Left hindlimb (tissue), 1 donor: Measurements from ENCODE around the gene HEPACAM.

Source experiments
- DNase-seq: peaks from one replicate; pipeline ENCODE4 v3.0.0-alpha.2; 2018

The HEPACAM gene

DNA sequence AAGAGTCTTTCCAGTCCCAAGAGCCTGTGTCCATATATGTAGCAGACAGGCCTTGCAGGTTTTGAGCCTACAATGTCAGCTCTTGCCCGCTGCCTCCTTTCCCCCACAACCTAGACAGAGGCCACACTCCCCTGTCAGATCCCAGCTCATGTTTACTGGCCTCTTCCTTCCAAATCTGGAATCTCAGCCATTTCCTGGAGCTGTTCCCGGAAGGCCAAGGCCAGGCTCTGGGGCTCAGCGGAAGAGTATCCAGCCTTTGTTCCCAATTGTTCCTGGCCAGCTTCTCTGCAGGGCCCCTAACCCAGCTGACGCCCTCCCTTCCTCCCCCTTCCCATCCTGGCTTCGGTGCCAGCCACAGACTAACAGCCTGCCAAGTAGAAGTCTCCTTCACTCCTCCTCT is 37.1 kb downstream of the HEPACAM start:
- DNase-seq, result peak; percentile 85

DNA sequence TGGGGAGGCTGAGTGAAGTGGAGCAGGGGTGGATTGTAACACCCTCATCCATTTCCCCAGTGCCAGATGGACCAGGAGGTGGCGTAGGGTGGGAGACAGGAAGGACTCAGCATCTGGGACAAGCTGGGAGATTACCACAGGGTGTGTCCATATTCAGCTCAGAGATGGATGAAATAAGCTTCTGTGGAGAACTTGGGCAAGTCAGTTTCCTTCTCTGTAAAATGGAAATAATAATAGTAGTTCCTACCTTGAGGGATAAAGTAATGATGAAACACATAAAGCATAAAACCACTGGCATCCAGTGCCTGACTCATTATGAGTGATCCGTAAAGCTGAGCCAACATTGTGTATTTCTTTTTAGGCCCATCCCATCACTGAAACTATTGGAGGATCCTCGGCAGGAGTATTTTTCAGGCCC is 37.6 kb downstream of the HEPACAM start:
- DNase-seq, result no peak

DNA sequence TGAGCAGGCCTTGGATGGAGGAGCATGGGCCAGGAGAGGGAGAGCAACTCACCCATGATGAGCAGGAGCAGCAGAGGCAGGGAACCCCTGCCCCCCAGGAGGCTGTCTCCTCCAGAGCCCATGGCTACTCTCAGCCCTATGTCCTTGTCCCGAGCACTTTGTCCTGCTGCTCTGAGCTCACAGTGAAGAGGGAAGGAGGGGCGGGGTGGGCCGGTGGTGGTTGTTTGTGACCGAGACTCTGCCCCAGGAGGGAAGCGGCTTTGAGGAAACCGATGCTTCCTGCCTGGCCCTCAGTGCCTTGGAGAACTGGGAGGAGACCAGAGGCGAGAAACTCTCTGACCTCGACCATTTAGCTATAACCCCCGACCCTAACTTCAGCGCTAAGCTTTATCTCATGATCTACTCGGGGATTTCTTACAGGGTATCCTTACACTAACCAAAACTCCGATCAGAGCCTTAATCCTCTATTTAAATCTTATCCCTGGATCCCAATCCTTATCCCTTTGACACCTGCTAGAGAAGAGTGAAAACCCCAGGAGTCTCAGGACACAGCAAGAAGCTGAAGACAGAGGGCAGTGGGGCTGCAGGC is 38.1 kb downstream of the HEPACAM start, which contains the start of gene ROBO4:
ROBO4 (minus strand) TSS at position 192 of the 589 bp plus-strand sequence; CDS start at position 122, 70 bp downstream.
- DNase-seq, result no peak

DNA sequence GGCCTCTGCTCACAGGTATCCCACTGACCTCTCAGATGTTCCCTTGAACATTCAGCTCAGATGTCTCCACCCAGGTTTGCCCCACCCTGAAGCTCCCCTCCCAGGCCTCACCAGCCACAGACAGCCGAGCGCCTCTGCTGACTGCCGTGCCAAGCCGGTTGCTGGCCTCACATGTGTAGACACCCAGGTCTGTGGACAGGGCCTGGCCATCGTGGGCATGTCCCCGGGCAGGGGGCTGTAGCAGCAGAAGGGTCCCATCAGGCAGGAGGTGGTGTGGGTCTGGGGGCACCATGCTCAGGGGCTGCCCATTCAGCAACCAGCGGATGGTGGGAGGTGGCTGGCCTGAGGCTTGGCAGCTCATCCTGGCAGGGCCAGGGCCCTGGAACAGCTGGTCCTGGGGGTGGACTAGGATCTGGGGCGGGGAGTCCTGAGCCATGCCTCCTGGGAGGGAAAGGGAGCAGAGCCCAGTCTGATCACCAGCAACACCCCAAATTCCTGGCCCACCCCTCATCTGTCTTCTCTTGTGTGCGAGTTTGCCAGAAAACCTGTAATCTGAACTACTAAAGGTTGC is 38.9 kb downstream of the HEPACAM start:
- DNase-seq, result peak; percentile 70

DNA sequence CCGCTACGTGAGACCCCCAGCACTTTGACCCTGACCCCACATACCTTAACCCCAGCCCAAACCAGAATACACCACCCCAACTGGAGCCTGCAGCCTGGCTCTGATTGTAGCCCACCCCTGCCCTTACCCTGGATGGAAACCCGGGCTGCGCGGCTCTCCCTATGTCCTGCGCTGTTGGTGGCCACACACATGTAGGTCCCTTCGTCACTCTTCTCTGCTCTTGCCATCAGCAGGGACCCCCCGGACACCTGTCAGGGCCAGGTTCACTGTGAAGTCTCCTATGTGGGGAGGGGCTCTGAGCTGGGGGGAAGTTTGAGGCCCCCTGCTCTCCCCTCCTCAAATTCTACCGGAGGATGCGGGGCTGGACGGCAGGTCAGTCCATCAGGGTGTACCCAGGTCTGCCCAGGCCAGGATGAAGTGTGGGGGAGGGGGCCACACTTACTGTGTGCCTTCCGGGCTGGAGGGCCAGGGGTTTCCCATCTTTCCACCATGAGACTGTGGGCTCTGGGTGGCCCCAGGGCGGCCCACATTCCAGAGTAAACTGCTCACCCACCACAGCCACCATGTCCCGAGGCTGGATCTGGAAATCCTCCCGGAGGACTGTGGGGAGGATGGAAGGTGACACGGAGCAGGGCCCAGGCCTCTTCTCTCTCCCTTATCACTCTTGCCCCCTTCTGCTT is 39.6 kb downstream of the HEPACAM start:
- DNase-seq, result no peak

DNA sequence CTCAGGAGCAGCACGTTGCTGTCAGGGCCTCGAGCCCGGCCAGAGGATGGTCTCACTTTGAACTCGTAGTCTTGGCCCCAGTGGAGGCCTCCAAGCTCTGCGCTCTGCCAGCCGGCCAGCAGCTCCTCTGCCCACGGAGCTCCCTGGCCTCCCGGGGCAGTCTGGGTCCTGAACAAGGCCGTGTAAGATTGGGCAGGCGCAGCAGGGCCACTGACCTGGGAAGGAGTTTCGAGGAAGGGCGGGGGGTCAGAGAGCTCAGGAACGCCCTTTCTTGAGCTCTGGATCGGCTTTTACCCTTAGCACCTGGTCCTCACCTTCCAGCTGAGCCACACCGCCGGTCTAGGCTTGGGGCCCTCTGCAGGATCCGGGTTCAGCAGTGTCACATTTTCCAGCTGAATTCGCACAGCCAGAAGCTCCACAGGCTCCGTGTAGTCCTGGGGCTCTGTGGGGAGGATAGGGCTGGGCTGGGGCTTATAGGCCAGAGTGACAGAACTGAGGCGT is 40.3 kb downstream of the HEPACAM start:
- no peak for DNase-seq

DNA sequence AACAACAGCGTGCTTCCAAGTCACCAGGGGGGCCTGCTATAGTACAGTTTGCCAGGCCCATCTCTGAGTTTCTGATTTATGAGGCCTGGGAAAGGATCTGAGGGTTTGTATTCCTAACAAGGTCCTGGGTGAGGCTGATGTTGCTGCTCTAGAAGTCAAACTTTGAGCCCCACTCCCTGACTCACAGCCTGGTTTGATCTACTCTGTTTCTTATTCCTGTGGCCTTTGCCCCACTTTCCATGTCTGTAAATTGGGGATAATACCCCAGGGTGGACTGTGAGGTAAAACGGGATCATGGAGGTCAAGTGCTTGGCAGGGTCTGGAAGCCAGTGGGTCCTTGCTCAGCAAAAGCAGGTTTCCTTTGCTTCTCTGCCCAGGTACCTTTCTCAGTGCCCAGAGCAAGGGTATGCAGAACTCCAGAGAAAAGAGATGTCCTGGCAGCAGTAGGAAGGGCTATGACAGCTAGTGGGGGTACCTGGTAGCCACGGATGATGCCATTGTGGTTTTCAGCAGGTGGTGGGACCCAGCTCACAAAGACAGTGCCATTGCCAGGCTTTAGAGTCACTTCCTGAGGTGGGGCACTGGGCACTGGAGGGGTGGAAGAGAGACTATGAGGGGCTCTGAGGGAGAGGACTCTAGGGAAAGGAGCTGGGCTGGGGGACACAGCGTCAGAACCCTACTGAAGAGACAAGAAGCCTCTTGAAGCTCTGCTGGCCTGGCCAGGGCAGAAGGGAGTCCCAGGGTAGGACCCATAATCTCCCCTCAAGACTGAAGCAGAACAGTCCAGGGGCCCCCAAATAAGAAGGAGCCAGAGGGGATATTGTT is 41.0 kb downstream of the HEPACAM start:
- DNase-seq, result no peak

DNA sequence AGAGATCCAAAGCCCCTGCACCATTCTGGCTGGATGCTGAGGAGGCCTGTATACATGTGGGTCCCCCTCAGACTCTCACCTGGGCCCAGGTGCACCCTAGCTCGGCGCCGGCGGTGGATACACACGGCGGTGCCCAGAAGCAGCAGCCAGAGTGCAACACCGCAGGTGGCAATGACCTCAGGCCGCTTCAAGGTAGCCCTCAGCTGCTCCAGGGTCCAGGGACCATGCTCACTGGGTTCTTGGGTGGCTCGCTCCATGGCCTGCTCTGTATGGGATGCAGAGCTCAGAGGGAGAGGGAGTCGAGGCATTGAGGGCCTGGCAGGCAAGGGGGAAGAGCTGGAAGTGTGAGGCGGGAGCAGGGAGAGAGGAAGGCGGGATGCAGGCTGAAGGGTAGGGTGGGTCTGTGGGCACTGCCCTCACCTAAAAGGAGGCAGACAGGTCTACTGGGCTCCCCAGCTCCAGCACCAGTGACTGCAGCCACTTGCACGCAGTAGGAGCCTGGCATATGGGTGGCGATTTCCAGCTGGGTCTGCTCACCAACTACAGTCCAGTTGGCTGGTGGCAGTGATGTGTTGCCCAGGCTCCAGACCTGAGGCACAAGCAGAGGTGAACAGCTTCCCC is 42.0 kb downstream of the HEPACAM start:
- DNase-seq, result no peak

DNA sequence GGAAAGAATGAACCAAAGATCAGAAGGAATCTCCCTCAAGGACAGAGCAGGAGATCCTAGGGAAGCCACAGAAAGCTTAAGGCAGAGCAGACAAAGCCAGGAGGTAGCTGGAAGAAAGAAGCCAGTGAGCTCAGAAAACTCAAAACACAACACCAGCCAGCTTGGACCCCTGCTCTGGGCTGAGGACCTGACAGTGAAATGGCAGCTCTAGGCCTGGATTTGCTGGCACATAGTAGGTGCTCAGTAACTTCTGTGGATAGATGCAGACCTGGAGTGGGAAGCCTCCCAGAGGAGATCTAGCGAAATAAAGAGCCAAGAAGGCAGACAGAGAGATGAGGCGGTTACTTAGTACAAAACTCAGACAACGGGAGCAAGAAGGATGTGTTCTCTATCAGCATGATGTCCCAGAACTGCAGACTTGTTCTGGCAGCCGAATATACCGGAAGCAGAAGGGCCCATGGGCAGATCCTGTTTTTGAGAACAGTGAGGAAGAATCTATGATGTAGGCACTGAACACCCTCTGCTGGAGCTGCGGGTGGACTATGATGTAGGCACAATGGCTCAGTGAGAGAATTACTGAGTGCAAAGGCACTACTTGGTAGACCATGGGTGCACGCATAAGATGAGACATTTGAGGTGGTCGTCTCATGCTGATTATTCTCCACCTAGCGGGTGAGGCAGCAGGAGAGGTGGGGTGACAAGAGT is 42.9 kb downstream of the HEPACAM start:
- no peak for DNase-seq

DNA sequence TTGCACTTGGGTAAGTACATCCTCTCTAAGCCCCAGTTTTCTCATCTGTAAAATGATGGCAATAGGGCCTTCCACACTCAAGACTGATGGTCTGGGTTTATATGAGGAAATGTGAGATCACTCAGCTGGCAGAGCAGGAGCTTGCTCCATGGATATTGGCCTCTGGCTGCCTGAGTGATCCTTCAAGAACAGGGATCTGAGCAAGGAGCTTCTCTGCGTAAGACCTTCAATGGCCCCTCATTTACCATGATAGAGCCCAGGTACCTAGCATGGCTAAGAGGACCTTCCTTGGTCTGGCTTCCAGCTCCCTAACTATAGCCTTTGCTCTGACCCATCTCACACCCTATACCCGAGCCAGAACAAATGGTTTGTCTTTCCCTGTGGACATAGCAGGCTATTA is 43.7 kb downstream of the HEPACAM start:
- no peak for DNase-seq

DNA sequence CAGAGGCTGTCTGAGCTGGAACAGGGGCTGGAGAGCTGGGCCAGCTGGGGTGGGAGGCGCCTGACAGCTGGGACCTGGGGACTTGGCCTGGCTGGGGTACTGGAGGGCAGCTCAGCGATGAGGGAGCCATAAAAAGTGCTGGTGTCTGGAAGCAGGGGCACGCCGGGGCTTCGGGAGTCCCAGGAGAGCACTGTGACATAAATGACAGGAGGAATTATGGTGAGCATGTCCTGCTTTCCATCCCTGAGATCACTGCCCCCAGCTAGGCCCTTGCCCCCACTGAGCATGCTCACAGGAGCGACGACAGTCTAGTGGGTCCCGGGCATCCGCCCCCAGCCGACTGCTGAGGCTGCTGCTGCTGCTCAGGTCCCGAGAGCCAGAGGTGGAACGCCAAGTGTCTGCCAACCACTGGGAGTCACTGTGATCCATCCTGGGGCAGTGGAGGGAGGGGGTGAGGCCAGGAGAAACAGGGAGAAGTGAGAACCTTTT is 44.4 kb downstream of the HEPACAM start:
- DNase-seq, result no peak

DNA sequence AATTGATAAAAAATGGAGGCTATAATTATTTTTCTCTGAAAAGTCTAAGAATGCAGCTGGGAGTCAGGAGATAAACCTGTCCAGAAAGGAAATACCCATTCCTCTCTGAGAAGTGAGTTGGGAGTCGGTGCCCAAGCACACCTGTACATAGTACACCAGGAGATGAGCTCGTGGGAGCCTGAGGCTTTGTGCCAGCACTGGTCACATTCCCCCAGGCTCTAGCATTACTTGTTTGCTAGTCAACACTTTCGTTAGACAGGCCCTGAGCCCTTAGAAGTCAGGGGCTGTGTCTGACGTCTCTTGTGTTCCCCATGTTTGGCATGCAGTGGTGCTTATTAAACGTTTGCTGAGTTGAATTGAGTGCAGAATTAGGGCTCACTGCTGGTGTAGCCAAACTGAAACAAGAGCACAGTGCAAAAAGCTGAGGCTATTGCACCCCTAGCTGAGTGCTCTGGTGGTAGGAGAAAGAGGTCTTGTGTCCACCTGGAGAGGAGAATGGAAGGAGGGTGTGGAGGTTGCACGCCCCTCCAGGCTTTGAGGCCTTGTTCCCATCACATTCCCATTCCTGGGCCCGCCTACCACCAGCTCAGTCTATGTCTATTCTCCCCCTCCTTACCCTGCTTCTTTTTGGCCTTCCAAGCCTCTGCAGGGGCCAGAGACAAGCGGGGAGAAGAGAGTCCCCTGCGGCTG is 45.0 kb downstream of the HEPACAM start:
- DNase-seq, result no peak

DNA sequence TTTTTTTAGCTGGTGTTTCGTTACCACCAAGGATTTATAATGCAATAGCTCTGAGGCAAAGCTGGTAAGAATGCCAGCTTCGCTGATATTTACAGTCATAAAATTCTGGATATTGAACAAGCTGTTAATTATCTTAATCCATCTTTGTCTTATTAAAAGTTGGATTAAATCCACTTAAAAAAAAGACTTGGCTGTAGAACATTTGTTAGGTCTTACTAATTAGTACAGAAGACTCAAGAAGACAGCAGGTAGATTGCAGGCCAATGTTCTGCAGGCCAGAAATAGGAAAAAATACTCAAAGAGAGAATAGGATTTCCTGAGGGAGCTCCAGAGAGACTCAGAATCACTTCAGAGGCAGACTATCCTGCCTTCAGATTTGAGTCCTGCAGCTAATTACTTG is 45.7 kb downstream of the HEPACAM start:
- no peak for DNase-seq

DNA sequence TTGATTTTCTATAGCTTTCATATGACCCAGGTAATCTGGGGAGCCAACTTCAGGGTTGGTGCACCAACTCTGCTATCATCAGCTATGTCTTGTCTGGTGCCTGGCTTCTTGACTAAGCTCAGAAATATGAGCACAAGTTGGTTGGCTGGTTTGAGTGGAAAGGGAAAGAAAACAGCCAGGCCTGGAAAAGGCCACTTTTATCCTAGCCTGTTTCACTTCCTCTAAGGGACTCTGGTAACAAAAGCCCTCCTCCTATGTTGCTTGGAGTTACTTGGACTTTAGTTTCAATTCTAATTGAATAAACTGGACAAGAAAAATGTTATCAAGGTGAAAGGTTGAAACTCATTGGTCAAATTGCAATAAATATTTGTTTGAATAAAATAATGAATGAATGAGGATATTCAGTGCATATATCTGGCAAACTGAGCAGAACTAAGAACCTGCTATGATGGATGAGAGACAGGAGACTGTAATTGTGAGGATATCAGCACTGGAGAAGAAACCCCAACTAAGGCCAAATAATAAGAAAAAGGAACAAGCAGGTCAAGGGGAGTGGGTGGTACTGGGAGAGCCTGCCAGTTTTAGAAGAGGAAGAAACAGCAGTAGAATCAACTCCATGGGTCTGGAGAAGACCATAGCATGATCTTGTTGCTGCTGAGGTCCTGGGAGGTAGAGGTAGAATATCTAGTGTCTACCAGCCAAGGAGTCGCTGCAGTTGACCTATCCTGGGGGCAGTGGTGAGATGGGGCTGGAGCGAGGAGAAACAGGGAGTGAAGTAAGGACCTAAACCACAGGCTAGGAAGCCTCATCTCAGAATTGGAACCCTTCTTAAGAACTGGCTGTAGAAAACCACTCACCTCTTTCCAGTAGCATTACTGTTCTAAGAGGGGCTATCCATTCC is 46.4 kb downstream of the HEPACAM start:
- no peak for DNase-seq

DNA sequence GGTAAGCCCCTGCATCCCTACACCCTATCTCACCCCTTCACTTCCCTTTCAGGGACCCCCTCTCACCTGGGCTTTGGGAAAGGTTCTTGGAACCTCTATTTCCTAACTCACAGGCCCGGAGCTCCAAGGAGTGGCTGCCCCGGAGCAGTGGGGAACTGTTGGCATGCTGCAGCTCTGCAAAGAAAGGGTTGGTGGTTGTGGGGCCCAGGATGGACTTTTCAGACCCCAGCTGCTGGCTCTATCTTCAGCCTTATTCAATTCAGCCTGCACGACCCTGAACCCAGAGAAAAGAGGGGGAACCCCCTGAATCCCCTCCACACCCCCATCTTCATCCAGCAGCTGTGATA is 48.2 kb downstream of the HEPACAM start:
- no peak for DNase-seq

DNA sequence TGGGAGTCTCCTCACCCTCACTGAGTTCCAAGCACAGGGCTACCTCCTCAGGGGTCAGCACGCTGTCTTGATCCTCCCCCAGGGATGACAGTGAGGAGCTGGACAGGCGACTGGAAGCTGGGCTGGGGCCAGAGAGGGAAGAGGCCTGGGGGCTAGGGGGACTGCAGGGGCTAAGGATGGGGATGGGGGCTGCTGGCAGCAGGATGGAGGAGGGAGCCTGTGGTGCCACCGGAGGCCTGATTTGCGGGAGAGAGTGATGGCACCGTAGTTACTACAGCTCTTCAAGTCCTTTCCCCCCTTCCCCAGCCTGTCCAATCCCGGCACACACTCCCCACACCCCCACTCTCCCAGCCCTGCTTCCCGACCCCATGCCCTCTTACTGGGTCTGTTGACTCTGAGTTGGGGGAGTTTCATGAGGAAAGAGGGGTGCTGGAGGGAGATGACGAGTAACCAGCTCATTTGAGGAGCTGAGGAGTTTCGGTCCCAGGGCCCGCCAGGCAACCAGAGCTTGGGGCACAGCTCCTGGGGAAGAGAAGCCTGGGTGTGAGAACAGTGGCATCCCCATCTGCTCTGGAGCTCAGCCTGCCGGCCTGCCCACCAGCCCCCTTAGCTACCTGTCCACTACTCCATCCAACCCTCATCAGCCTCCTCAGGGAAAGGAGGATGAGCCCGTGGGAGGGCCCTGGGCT is 48.7 kb downstream of the HEPACAM start:
- no peak for DNase-seq

DNA sequence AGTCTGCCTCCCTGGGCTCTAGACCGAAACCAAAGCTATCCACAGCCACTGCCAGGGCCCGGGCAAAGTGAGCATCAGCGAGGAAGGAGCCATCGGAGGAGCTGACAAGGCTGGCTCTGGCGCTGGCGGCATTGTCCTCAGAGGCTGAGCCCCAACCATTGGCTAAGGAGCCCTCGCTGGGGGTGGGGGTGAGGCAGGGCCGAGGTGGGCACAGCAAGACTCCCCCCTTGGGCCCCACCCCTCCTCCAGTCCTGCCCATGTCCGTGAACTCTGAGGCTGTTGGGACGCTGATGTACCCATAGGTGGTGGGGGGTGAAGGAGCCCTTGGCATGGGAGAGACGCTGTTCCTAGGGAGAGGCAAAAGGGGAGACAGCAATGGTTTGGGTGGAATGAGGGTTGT is 49.4 kb downstream of the HEPACAM start:
- no peak for DNase-seq

DNA sequence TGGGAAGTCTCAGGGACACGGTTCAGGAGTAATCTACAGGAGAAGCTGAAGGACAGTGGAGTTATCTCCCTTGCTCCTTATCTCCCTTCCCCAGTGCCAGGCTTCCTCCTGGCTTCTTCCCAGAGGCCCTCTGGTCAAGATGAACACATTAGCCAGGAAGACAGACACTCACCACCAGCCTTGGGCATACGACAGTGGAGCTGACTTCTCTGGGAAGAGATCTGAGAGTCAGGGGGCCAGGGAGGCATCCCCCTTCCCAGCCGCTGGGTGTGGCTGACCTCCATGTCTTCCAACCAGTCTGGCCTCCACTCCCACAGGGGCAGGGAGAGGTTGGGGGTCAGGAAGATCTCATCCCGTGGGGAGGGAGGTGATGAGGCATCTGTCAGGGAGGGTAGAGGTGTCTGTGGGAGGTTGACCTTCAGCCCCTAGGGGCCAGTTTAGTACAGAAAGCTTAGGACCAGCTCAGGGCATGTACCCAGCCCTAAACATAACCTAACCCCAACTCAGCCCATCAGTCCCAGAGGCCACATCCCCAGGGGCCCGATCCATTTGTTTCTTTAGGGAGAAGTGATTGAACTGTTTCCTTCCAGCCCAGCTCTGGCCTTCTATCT is 50.9 kb downstream of the HEPACAM start:
- DNase-seq, result no peak

DNA sequence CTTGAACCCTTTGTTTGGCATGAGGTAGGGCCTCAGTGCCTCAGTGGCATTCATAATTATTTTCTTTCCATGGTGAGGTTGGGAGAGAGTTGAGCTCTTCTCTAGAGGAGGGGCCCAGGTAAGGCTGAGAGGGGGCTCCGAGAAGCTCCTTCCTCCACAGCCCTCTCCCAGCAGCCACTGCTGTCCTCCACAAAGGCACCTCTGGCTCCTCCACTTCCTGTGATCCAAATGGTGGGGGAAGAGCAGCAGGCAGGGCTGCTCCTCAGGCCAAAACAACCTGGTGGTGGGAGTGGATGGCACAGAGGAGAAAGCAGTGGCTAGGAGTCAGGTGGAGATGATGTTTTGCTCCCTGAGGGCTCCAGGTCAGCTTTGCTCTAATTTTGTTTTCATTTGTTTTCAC is 51.5 kb downstream of the HEPACAM start:
- no peak for DNase-seq
